ENCODE data around the gene BCL7B.
"Not testable (repeated sequence)": the region's sequence is repeated elsewhere in the genome, so short reads cannot be mapped to it uniquely, and the experiment has no call there.

Gene BCL7B

DNA sequence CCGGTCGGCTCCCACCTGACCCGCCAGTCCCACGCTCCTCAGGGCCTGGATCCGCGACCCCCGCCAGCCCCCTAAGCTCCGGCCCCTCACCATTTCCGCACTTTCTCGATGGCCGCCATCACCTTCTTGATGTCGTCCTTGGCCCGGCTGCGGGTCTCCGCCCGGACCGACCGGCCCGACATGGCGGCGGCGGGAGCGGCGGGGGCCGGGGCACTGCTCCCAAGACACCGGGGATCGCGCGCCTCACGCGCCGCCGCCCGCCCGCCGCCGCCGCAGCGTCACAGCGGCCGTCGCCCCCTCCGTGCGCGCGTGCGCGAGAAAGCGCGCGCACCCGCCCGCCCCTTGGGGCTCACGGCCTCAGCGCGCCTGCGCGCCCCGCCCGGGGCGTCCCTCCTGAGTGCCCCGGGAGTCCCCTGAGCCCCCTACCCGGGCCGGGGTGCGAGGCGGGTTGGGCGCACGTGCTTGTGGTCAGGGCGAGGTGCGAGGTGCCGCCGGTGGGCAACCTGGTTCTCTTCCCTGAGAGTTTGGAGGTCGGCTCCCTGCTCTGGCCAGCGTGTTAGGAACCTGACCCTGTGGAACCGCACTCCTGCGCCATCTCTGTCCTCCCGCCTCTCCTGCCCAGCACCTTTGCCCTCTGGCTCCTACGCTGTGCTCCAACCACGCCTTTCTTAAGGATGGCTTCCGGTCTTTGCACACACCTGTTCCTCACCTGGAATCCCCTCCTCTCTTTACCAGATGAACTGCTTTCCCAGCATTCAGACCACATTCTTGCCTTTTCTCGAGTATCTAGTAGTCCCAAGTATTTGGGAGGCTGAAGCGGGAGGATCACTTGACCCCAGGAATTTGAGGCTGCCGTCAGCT, at the start of gene BCL7B:
BCL7B (minus strand) TSS at position 294 of the 861 bp plus-strand sequence; CDS start at position 182, 112 bp downstream.
- peak; percentile 70 for DNase-seq (ENCODE audit: low read depth)

DNA sequence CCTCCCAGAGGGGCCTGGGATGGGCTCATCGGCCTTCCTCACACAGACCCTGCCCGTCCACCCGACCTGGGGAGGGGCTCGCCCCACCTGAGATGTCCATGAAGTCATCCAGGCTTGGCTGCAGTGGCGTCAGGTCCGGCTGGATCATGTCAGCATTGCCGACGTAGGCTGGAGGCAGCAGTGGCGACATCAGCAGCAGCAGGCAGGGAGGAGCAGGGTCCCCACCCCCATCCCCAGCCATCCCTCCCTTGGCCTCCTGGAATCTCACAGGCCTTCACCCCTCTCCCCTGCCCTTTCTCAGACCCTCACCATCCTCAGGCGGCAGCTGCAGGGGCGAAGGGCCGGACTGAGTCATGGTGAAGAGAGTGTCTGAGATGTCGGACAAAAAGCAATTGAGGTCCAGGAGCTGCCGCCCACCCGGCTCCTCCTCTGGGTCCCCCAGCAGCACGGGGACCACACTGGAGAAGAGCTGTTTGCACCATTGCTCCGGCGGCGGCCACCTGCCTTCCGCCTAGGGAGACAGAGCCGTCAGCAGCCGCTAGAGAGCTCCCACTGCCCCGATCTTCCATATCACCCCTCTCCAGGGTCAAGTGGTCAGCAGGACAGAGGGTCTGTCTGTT, 48.2 kb upstream of the BCL7B start:
- no peak for DNase-seq (ENCODE audit: low read depth)

DNA sequence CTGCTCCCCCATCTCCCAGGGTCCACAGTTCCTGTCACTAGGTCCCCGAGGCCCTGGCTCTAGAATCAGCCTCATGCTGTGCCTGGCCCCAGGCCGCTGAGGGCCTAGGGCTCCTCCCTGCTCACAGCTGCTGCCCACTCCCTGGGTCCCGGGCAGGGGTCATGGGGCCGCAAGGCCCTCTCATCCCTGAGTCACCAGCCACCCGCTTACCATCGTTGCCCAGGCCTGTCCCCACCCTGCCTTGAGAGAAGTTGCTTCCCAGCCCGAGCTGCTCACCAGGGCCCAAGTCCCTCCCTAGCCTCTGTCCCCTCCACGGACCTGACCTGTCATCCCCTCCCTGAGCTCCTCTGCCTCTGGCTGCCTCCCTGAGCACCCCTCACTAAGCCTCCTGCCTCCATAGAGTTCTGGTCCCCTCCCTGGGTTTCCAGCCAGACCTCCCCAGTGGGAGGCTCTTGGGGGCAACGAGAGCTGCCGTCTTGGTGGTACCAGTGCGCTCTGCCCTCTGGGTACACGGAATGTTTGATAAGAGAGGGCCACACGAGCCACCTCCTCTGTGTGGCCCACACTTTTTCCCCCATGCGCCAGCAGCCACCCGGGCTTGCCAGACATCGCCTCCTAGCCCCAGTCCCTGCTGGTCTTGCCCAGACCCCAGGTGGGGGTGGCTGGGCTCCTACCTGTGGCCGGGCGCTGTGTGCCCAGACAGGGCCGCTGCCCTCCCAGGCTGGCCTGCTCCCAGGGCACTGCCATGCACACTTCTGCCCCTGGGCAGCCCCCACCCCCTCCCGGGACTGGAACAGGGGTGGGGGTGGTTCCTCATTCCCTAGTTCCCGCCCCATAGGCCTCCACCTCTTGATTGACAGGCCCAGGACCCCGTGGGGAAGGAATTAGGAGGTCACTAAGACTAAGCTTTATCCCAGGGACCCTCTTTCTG, 45.5 kb upstream of the BCL7B start:
- DNase-seq (ENCODE audit: low read depth): no peak

DNA sequence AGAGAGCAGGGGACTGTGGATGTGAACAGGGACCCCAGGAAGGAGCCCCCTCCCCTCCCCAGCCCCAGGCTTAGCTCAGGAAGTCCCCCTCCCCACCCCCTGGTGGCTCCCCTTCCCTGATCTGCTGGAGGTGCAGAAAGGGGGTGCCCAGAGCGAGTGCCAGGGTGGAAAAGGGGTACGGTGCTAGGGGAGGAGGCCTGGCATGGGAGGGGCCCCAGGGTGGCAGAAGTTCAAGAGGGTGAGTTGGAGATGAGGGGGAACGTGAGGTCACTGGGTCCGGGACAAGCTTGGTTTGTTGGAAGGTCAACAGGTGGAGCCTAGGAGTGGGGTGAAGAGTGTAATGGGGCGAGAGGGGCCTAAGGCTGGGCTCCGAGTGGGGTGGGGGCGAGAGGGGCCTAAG, 42.4 kb upstream of the BCL7B start:
- DNase-seq (ENCODE audit: low read depth): no peak

DNA sequence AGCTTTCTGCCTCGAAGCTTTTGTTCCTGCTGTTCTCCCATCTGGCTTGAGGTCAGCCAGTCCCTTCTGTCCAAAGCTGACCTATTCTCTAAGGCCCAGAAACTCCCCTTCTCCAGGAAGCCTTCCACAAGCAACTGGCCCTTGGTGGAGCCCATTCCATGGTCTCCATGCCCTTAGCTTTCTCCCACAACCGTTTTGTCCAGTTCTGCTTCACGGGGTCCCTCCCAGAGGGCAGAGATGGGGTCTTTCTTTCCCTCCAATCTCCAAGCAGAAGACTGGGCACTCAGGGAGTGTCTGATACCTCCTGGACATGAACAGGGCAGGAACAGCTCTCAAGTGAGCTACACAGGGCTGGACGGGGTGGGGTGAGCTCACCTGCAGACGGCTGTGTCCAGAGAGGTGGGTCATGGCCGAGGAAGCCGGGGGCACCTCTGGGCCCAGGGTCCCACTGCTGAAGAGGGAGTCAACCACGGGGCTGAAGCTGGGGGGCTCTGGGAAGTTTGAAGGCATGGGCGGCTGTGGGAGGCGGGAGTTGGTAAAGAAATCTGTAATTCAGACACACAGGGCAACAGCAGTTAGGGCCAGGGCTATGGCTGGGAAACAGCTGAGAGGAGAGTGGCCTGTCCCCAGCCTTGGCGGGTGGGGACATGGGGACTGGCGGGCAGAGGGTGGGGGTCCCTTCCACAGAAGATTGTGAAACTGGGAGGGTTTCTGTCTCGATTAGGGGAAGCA, 41.8 kb upstream of the BCL7B start:
- DNase-seq (ENCODE audit: low read depth): no peak

DNA sequence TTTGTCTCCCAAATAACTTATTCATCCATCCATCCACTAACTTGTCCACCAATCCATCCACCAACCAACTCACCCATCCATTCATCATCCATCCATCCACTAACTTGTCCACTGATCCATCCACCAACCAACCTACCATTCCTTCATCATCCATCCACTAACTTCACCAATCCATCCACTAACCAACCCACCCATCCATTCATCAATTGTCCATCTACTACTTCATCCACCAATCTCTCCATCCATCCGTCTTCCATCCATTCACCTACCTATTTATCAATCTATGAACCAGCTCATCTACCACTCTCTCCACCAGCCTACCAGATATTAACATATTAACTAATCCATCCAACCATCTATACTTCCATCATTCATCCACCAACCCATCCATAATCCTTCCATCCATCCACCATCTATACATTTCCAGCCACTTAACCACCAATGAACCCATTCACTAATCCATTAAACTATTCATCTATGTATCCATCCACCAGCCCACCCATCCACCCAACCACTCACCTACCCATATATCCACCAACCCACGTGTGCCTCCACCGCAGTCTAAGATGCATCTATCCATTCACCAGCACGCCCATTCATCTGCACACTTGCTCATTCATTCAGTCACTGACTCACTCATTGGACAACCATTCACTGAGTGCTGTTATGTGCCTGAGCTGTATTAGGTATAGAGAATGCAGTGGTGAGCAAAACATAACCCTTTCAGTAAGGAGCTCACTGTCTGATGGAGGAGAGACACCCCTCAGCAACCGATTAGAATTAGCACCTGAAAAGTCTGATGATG, 40.7 kb upstream of the BCL7B start:
- DNase-seq (ENCODE audit: low read depth): no peak

DNA sequence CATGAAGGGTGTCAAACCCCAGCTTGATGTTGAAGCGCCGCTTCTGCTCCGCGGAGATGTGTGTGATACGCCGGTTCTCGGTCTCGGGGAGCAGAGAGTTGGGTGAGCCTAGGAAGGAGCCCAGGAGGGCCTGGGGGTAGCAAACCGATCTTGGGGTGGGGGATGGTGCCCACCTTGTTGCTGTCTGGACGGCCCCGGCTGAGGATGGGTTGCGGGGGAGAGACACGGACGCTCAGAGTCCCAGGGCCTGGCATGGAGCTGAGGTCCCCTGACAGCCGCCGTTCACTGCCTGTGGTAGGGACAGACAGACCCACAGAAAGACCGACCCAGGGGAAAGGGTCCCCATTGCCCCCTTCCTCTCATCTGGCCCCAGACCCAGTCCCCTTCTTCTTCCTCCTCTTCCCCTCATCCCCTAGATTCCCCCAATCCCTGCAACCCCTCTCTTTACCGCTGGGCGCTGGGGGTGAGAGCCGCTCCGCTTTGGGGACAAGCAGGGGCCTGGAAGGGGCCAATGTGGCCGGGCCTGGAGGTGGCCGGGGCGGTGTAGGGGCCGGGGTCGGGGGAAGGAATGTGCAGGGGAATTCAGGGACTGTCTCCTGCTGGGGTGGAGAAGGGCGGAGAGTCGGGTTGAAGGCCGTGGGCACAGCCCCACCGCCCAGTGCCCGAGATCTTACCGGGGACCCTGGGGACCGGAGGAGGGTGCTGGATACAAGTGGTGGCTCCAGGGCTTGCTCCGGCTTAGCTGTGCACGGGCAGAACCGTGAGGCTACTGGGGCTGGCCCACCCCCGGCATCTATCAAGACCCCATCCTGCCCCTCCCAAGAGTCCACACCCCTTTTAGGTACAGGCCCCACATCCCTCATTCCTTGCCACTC, 38.9 kb upstream of the BCL7B start:
- DNase-seq (ENCODE audit: low read depth): no peak

GRCh38 chr7:73595358-73595757, 37.9 kb upstream of the BCL7B start:
- no peak for DNase-seq (ENCODE audit: low read depth)

- DNase-seq (ENCODE audit: low read depth): no peak
These were observed 35.9 kb upstream of the BCL7B start for GRCh38 chr7:73593207-73594045.

DNA sequence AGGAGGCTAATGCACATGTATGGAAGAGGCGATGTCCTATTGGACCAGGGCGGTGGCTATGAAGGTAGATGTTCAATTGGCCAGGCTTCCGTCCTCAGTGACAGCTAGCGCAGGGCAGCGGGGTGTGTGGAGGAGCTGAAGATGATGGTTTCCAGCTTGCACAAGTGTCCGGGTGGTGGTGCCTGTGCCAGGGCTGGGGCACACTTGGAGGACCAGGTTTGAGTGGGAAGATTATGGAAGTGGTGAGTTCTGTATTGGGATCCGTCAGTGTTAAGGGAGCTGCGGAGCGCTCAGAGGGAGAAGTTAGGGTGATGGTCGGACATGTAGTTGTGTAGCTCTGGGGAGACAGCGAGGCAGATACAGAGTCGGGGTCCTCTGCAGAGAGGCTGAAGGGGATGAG, 29.4 kb upstream of the BCL7B start:
- no peak for DNase-seq (ENCODE audit: low read depth)

GRCh38 chr7:73585196-73585595, 27.7 kb upstream of the BCL7B start:
- DNase-seq (ENCODE audit: low read depth): no peak

GRCh38 chr7:73582664-73583202, 25.2 kb upstream of the BCL7B start:
- DNase-seq (ENCODE audit: low read depth): no peak

- not testable (repeated sequence) for DNase-seq (ENCODE audit: low read depth)
These were observed 23.5 kb upstream of the BCL7B start for GRCh38 chr7:73581006-73581405.

DNA sequence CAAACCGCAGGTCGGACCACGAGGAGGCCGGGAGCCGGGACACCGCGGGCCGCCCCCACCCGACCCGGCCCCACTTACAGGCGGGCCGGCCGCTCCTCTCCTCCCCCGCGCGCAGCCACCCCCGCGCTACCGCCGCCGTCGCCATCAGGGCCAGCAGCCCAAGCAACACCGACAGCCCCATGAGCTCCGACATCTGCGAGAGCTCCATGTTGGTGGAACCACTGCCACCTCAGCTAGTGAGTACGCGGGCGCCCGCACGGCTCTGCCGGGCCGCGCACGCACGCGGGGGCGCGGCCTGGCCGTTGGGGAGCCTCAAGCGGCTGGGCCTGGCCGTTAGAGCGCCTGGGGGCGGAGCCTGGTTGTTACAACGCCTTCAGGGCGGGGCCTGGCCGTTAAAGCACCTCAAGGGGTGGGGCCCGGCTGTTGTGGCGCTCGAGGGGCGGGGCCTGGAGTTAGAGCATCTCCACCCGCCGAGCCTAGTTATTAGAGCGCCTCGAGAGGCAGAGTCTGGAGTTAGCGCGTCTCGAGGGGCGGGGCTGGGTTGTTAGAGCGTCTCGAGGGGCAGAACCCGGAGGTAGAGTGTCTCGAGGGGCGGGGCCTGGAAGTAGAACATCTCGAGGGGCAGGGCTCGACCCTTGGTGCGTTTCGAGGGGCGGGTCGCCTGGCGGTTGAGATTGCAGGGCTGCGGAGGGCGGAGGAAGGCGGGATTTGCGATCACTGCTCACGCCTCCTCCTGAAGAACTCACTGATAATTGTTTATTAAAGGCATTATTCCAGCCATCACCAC, 21.0 kb upstream of the BCL7B start, which contains the start of gene TBL2:
TBL2 (minus strand) TSS at position 238 of the 787 bp plus-strand sequence; CDS start at position 208, 30 bp downstream.
- DNase-seq (ENCODE audit: low read depth): peak; percentile 96

DNA sequence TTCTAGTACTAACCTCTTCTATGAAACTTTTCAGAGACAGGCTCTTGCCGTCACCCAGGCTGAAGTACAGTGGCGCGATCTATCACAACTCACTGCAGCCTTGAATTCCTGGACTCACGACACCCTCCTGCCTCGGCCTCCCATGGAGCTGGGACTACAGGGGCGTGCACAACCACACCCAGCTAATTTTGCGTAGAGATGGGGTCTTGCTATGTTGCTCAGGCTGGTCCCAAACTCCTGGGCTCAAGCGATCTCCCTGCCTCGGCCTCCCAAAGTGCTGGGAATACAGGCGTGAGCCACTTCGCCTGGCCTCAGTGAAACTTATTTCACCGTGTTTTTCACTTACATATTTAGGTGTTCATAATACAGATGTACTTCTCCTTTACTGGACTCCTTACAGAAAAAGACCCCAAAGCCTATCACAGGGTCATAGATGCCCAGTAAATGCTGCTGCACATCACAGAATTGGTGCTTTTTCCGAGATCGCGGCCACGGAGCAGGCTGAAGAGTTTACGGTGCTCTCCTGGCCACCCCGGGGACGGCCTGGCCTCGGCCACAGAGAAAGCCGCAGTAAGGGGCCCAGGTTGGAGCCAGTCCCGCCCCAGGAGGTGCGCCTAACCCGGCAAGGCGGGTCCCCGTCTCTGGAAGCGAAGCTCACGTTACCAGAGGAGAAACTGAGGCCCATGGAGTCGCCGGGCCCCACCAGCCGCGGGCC, 20.3 kb upstream of the BCL7B start:
- no peak for DNase-seq (ENCODE audit: low read depth)

GRCh38 chr7:73573791-73574190, 16.3 kb upstream of the BCL7B start:
- DNase-seq (ENCODE audit: low read depth): no peak

GRCh38 chr7:73573276-73573675, 15.8 kb upstream of the BCL7B start:
- DNase-seq (ENCODE audit: low read depth): no peak
